GM23338 (cell line): ENCODE measurements around the gene ADPGK. TPM values are rescaled to one million over a fixed set of nuclear protein-coding genes. Genes with fewer than 3 reads are reported as not detected.

Experiments used
- ATAC-seq: fragments of 200-7000 bp; cut with Tn5 transposase; 3 replicates; pipeline ENCODE4 v1.9.1; 2020
- DNase-seq: peaks from one replicate; pipeline ENCODE4 v3.0.0-alpha.2; 2015; ENCODE audit warnings: low spot score
- H2AFZ ChIP-seq: fragments of 200-600 bp; sonication (generic); 2 replicates; pipeline ENCODE4 v1.8.0; 2016; ENCODE audit warnings: antibody characterized with exemption, mild to moderate bottlenecking, moderate library complexity
- H3F3A ChIP-seq: fragments of 200-600 bp; sonication (generic); replicated peaks from 2 replicates; pipeline ENCODE4 v1.8.0; 2017; ENCODE audit warnings: antibody characterized with exemption, mixed run types, low read depth
- H3K27ac ChIP-seq: fragments of 200-600 bp; sonication (generic); 2 replicates; pipeline ENCODE4 v1.6.1; 2016; ENCODE audit warnings: low read depth
- H3K27me3 ChIP-seq: fragments of 200-600 bp; sonication (generic); 2 replicates; pipeline ENCODE4 v1.8.0; 2016; ENCODE audit warnings: mild to moderate bottlenecking, mixed run types, moderate library complexity; ENCODE audit not compliant: insufficient read depth
- H3K36me3 ChIP-seq: fragments of 200-600 bp; sonication (generic); 2 replicates; pipeline ENCODE4 v1.8.0; 2016; ENCODE audit warnings: mild to moderate bottlenecking; ENCODE audit not compliant: insufficient read depth
- H3K4me1 ChIP-seq: fragments of 200-600 bp; sonication (generic); 2 replicates; pipeline ENCODE4 v1.8.0; 2016; ENCODE audit warnings: mild to moderate bottlenecking, moderate library complexity; ENCODE audit not compliant: insufficient read depth
- H3K4me2 ChIP-seq: fragments of 200-600 bp; sonication (generic); 2 replicates; pipeline ENCODE4 v1.7.1; 2017; ENCODE audit warnings: mixed run types
- H3K4me3 ChIP-seq: fragments of 200-600 bp; sonication (generic); 2 replicates; pipeline ENCODE4 v1.6.1; 2016; ENCODE audit warnings: mixed run types
- H3K79me2 ChIP-seq: fragments of 200-600 bp; sonication (generic); replicated peaks from 2 replicates; pipeline ENCODE4 v1.8.0; 2017; ENCODE audit warnings: mild to moderate bottlenecking; ENCODE audit not compliant: insufficient read depth
- H3K9me2 ChIP-seq: fragments of 200-600 bp; sonication (generic); 2 replicates; pipeline ENCODE4 v1.8.0; 2017; ENCODE audit not compliant: insufficient read depth
- H4K20me1 ChIP-seq: fragments of 200-600 bp; sonication (generic); replicated peaks from 2 replicates; pipeline ENCODE4 v1.8.0; 2017; ENCODE audit warnings: mild to moderate bottlenecking; ENCODE audit not compliant: insufficient read depth
- H3K27ac Mint-ChIP-seq: 2 replicates; pipeline ENCODE4 v1.8.0; 2020; ENCODE audit warnings: inconsistent platforms, mild to moderate bottlenecking, moderate library complexity, mixed read lengths
- H3K27me3 Mint-ChIP-seq: 3 replicates; pipeline ENCODE4 v1.8.0; 2022; ENCODE audit warnings: low read depth, mild to moderate bottlenecking, moderate library complexity, mixed read lengths, inconsistent platforms; ENCODE audit not compliant: insufficient read depth, poor library complexity
- H3K36me3 Mint-ChIP-seq: 3 replicates; pipeline ENCODE4 v1.8.0; 2021; ENCODE audit warnings: low read depth, mild to moderate bottlenecking, inconsistent platforms, moderate library complexity, mixed read lengths
- H3K4me1 Mint-ChIP-seq: 3 replicates; pipeline ENCODE4 v1.8.0; 2020; ENCODE audit warnings: mild to moderate bottlenecking, inconsistent platforms, mixed read lengths
- H3K4me3 Mint-ChIP-seq: 3 replicates; pipeline ENCODE4 v1.8.0; 2021; ENCODE audit warnings: moderate library complexity, mild to moderate bottlenecking, inconsistent platforms, mixed read lengths
- H3K9me3 Mint-ChIP-seq: 3 replicates; pipeline ENCODE4 v1.8.0; 2020; ENCODE audit warnings: moderate library complexity, mild to moderate bottlenecking, inconsistent platforms, mixed read lengths
- CREB1 ChIP-seq: fragments of 250-450 bp; sonication (Bioruptor Pico); IDR thresholded peaks from 2 replicates; pipeline ENCODE4 v1.5.0; 2020; ENCODE audit warnings: low read depth, mild to moderate bottlenecking, moderate library complexity
- EZH2 ChIP-seq: fragments of 200-600 bp; sonication (generic); IDR thresholded peaks from one replicate; pipeline ENCODE4 v1.8.0; 2017; ENCODE audit warnings: antibody characterized with exemption, mild to moderate bottlenecking, low read depth; ENCODE audit not compliant: unreplicated experiment
- EZH2phosphoT487 ChIP-seq: fragments of 200-600 bp; sonication (generic); IDR thresholded peaks from one replicate; pipeline ENCODE4 v1.8.1; 2018; ENCODE audit warnings: antibody characterized with exemption; ENCODE audit not compliant: unreplicated experiment
- JUNB ChIP-seq: IDR thresholded peaks from one replicate; pipeline ENCODE4 v1.6.1; 2016; ENCODE audit warnings: antibody characterized with exemption; ENCODE audit not compliant: unreplicated experiment
- NANOG ChIP-seq: IDR thresholded peaks from 2 replicates; pipeline ENCODE4 v1.6.1; 2016; ENCODE audit warnings: antibody characterized with exemption, borderline replicate concordance
- POLR2AphosphoS5 ChIP-seq: IDR thresholded peaks from 2 replicates; pipeline ENCODE4 v1.6.1; 2016; ENCODE audit warnings: antibody characterized with exemption, low read depth
- REST ChIP-seq: IDR thresholded peaks from one replicate; pipeline ENCODE4 v1.6.1; 2018; ENCODE audit warnings: antibody characterized with exemption; ENCODE audit not compliant: unreplicated experiment
- STAT1 ChIP-seq: IDR thresholded peaks from one replicate; pipeline ENCODE4 v1.6.1; 2016; ENCODE audit warnings: antibody characterized with exemption; ENCODE audit not compliant: unreplicated experiment
- ZNF114 ChIP-seq: fragments of 250-450 bp; sonication (Bioruptor Pico); IDR thresholded peaks from 2 replicates; pipeline ENCODE4 v1.5.0; 2020; ENCODE audit warnings: mild to moderate bottlenecking, moderate library complexity
- ZNF331 ChIP-seq: fragments of 250-450 bp; sonication (Bioruptor Pico); IDR thresholded peaks from 2 replicates; pipeline ENCODE4 v1.5.0; 2020; ENCODE audit warnings: low read depth, mild to moderate bottlenecking, moderate library complexity
- polyA plus RNA-seq: library from polyadenylated mRNA; unstranded; fragments of >200 nt; fragmentation: Nextera tagmentation; extraction: Ambion mirVana; gene quantifications from 2 replicates; pipeline ENCODE4 v1.2.1, GENCODE V29; 2016
- total RNA-seq: library from RNA; depleted of rRNA; stranded (reverse); fragments of >200 nt; shearing (Covaris generic); gene quantifications from 2 replicates; pipeline ENCODE4 v1.2.3, GENCODE V29; 2014
- TF ChIP-seq, protein P1 (sequence below): IDR thresholded peaks from 2 replicates; pipeline ENCODE4 v1.6.1; 2016; ENCODE audit warnings: antibody characterized with exemption
- TF ChIP-seq, protein P2 (sequence below), 2 experiments: fragments of 200-600 bp in 1 of 2; sonication (generic) in 1 of 2; conservative IDR thresholded peaks; 2 replicates each; pipeline versions ENCODE4 v1.5.1 to v1.6.1; 2016 to 2017; ENCODE audit warnings: antibody characterized with exemption in 2 of 2, low read depth in 2 of 2, mild to moderate bottlenecking in 2 of 2, moderate library complexity in 1 of 2
- TF ChIP-seq, protein P3 (sequence below): fragments of 250-450 bp; sonication (Bioruptor Pico); IDR thresholded peaks from 2 replicates; pipeline ENCODE4 v1.5.0; 2020; ENCODE audit warnings: mild to moderate bottlenecking, moderate library complexity

The ADPGK gene
- total and polyA plus RNA-seq, 2 experiments from 2014 or later: 21.5 to 57.0 TPM

DNA sequence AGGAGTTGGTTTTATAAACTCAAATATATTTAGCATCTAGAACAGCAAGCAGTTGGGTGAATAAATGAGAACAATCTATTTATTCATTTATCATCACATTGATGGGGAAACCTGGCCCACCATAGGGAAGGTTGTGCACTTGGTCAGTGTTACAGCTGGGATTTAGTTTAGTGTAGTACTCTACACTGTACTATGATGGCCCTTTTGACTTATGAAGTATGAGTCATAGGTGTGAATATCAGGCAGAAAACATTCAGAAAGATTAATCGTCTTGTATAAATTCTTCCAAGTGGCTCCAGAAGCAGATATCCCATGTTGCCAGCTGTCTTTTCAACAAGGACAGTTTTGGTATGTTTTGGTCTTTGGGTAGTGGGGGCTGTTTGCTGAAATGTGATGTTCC, 59.5 kb downstream of the ADPGK start:
- no peaks in the 10 kb centered on the region for H3K79me2 ChIP-seq
- no peak overlapping the region for H3K4me3 ChIP-seq
- no peak overlapping the region for H3K4me2 ChIP-seq
- no peaks in the 10 kb centered on the region for H3K27me3 ChIP-seq
- no peak overlapping the region for H2AFZ ChIP-seq
- no peak for TF ChIP-seq REST
- no peak for TF ChIP-seq EZH2phosphoT487
- no peak for TF ChIP-seq EZH2
- no peak for TF ChIP-seq STAT1
- TF ChIP-seq ZNF114 (CRISPR knock-in tag): no peak
- TF ChIP-seq JUNB: no peak
- no peak for TF ChIP-seq CREB1 (CRISPR knock-in tag)
- TF ChIP-seq POLR2AphosphoS5: no peak
- TF ChIP-seq, protein P1, sequence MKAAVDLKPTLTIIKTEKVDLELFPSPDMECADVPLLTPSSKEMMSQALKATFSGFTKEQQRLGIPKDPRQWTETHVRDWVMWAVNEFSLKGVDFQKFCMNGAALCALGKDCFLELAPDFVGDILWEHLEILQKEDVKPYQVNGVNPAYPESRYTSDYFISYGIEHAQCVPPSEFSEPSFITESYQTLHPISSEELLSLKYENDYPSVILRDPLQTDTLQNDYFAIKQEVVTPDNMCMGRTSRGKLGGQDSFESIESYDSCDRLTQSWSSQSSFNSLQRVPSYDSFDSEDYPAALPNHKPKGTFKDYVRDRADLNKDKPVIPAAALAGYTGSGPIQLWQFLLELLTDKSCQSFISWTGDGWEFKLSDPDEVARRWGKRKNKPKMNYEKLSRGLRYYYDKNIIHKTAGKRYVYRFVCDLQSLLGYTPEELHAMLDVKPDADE: no peak
- no peak for TF ChIP-seq ZNF331 (CRISPR knock-in tag)
- TF ChIP-seq, protein P2, sequence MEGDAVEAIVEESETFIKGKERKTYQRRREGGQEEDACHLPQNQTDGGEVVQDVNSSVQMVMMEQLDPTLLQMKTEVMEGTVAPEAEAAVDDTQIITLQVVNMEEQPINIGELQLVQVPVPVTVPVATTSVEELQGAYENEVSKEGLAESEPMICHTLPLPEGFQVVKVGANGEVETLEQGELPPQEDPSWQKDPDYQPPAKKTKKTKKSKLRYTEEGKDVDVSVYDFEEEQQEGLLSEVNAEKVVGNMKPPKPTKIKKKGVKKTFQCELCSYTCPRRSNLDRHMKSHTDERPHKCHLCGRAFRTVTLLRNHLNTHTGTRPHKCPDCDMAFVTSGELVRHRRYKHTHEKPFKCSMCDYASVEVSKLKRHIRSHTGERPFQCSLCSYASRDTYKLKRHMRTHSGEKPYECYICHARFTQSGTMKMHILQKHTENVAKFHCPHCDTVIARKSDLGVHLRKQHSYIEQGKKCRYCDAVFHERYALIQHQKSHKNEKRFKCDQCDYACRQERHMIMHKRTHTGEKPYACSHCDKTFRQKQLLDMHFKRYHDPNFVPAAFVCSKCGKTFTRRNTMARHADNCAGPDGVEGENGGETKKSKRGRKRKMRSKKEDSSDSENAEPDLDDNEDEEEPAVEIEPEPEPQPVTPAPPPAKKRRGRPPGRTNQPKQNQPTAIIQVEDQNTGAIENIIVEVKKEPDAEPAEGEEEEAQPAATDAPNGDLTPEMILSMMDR (conservative IDR thresholded peaks at IDR 0.05; ENCODE audit: low read depth in 2 of 2): no peak
- no peak for TF ChIP-seq NANOG
- TF ChIP-seq, protein P3, sequence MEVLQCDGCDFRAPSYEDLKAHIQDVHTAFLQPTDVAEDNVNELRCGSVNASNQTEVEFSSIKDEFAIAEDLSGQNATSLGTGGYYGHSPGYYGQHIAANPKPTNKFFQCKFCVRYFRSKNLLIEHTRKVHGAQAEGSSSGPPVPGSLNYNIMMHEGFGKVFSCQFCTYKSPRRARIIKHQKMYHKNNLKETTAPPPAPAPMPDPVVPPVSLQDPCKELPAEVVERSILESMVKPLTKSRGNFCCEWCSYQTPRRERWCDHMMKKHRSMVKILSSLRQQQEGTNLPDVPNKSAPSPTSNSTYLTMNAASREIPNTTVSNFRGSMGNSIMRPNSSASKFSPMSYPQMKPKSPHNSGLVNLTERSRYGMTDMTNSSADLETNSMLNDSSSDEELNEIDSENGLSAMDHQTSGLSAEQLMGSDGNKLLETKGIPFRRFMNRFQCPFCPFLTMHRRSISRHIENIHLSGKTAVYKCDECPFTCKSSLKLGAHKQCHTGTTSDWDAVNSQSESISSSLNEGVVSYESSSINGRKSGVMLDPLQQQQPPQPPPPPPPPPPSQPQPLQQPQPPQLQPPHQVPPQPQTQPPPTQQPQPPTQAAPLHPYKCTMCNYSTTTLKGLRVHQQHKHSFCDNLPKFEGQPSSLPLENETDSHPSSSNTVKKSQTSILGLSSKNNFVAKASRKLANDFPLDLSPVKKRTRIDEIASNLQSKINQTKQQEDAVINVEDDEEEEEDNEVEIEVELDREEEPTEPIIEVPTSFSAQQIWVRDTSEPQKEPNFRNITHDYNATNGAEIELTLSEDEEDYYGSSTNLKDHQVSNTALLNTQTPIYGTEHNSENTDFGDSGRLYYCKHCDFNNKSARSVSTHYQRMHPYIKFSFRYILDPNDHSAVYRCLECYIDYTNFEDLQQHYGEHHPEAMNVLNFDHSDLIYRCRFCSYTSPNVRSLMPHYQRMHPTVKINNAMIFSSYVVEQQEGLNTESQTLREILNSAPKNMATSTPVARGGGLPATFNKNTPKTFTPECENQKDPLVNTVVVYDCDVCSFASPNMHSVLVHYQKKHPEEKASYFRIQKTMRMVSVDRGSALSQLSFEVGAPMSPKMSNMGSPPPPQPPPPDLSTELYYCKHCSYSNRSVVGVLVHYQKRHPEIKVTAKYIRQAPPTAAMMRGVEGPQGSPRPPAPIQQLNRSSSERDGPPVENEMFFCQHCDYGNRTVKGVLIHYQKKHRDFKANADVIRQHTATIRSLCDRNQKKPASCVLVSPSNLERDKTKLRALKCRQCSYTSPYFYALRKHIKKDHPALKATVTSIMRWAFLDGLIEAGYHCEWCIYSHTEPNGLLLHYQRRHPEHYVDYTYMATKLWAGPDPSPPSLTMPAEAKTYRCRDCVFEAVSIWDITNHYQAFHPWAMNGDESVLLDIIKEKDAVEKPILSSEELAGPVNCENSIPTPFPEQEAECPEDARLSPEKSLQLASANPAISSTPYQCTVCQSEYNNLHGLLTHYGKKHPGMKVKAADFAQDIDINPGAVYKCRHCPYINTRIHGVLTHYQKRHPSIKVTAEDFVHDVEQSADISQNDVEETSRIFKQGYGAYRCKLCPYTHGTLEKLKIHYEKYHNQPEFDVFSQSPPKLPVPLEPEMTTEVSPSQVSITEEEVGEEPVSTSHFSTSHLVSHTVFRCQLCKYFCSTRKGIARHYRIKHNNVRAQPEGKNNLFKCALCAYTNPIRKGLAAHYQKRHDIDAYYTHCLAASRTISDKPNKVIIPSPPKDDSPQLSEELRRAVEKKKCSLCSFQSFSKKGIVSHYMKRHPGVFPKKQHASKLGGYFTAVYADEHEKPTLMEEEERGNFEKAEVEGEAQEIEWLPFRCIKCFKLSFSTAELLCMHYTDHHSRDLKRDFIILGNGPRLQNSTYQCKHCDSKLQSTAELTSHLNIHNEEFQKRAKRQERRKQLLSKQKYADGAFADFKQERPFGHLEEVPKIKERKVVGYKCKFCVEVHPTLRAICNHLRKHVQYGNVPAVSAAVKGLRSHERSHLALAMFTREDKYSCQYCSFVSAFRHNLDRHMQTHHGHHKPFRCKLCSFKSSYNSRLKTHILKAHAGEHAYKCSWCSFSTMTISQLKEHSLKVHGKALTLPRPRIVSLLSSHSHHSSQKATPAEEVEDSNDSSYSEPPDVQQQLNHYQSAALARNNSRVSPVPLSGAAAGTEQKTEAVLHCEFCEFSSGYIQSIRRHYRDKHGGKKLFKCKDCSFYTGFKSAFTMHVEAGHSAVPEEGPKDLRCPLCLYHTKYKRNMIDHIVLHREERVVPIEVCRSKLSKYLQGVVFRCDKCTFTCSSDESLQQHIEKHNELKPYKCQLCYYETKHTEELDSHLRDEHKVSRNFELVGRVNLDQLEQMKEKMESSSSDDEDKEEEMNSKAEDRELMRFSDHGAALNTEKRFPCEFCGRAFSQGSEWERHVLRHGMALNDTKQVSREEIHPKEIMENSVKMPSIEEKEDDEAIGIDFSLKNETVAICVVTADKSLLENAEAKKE: no peak
- H4K20me1 ChIP-seq: no peaks in the 10 kb centered on the region
- H3K4me1 ChIP-seq: peaks cover 13% of the 10 kb centered on the region
- DNase-seq (no peak), ATAC-seq (no peak)
- H3K9me2 ChIP-seq: no peaks in the 10 kb centered on the region
- H3K27ac ChIP-seq: no peak overlapping the region
- peaks cover 5% of the 10 kb centered on the region; the same call in 1 of the 2 replicates for H3K36me3 ChIP-seq
- H3K4me3 Mint-ChIP-seq: no peak overlapping the region
- peaks cover 2% of the 10 kb centered on the region for H3K27me3 Mint-ChIP-seq
- no peaks in the 10 kb centered on the region for H3F3A ChIP-seq
- H3K36me3 Mint-ChIP-seq: peaks cover 27% of the 10 kb centered on the region; the same call in 2 of the 3 replicates
- H3K4me1 Mint-ChIP-seq: peaks cover 9% of the 10 kb centered on the region
- H3K9me3 Mint-ChIP-seq: no peaks in the 10 kb centered on the region; the same call in 2 of the 3 replicates
- H3K27ac Mint-ChIP-seq: no peak overlapping the region
